ENCODE measurements around the gene UNC93B1.

The UNC93B1 gene

GRCh38 chr11:68017980-68018729 lies 14.3 kb upstream of the UNC93B1 start:
- Mint-ChIP-seq H3K27me3 (no peaks in the 10 kb centered on the region), H3K9me3 (no peaks in the 10 kb centered on the region), H3K4me1 (no peaks in the 10 kb centered on the region), H3K27ac (no peak overlapping the region), H3K4me3 (no peak overlapping the region), H3K36me3 (no peaks in the 10 kb centered on the region)

GRCh38 chr11:68016904-68017817 lies 13.3 kb upstream of the UNC93B1 start:
- Mint-ChIP-seq H3K36me3 (no peaks in the 10 kb centered on the region), H3K4me3 (no peak overlapping the region), H3K27me3 (no peaks in the 10 kb centered on the region), H3K9me3 (no peaks in the 10 kb centered on the region), H3K27ac (no peak overlapping the region), H3K4me1 (no peaks in the 10 kb centered on the region)

GRCh38 chr11:68016161-68016903 lies 12.4 kb upstream of the UNC93B1 start:
- H3K36me3 Mint-ChIP-seq: no peaks in the 10 kb centered on the region
- H3K9me3 Mint-ChIP-seq: no peaks in the 10 kb centered on the region
- H3K27ac Mint-ChIP-seq: no peak overlapping the region
- no peaks in the 10 kb centered on the region for H3K27me3 Mint-ChIP-seq
- no peak overlapping the region for H3K4me3 Mint-ChIP-seq
- H3K4me1 Mint-ChIP-seq: no peaks in the 10 kb centered on the region

- Mint-ChIP-seq H3K4me3 (no peak overlapping the region), H3K4me1 (no peaks in the 10 kb centered on the region), H3K27me3 (no peaks in the 10 kb centered on the region), H3K36me3 (no peaks in the 10 kb centered on the region), H3K27ac (no peak overlapping the region), H3K9me3 (no peaks in the 10 kb centered on the region)
Measured at GRCh38 chr11:68015467-68015866, 11.6 kb upstream of the UNC93B1 start.

- Mint-ChIP-seq H3K4me1 (no peaks in the 10 kb centered on the region), H3K4me3 (no peak overlapping the region), H3K27me3 (no peaks in the 10 kb centered on the region), H3K27ac (no peak overlapping the region), H3K36me3 (no peaks in the 10 kb centered on the region), H3K9me3 (no peaks in the 10 kb centered on the region)
Measured at GRCh38 chr11:68014947-68015447, 11.1 kb upstream of the UNC93B1 start.

- H3K4me1 Mint-ChIP-seq: peaks cover 4% of the 10 kb centered on the region
- no peaks in the 10 kb centered on the region for H3K27me3 Mint-ChIP-seq
- no peak overlapping the region for H3K4me3 Mint-ChIP-seq
- no peaks in the 10 kb centered on the region for H3K36me3 Mint-ChIP-seq
- no peaks in the 10 kb centered on the region for H3K9me3 Mint-ChIP-seq
- H3K27ac Mint-ChIP-seq: no peak overlapping the region
Measured at GRCh38 chr11:68014157-68014946, 10.5 kb upstream of the UNC93B1 start.

- H3K4me3 Mint-ChIP-seq: no peak overlapping the region
- peaks cover 9% of the 10 kb centered on the region for H3K4me1 Mint-ChIP-seq
- H3K27me3 Mint-ChIP-seq: no peaks in the 10 kb centered on the region
- no peaks in the 10 kb centered on the region for H3K36me3 Mint-ChIP-seq
- no peaks in the 10 kb centered on the region for H3K9me3 Mint-ChIP-seq
- no peak overlapping the region for H3K27ac Mint-ChIP-seq
Measured at GRCh38 chr11:68013611-68014156, 9.8 kb upstream of the UNC93B1 start.

GRCh38 chr11:68012843-68013610 lies 9.1 kb upstream of the UNC93B1 start:
- Mint-ChIP-seq H3K9me3 (no peaks in the 10 kb centered on the region), H3K4me3 (no peak overlapping the region), H3K27me3 (no peaks in the 10 kb centered on the region), H3K36me3 (no peaks in the 10 kb centered on the region), H3K4me1 (peaks cover 10% of the 10 kb centered on the region), H3K27ac (no peak overlapping the region)

- Mint-ChIP-seq H3K27ac (no peak overlapping the region), H3K4me3 (no peak overlapping the region), H3K4me1 (peaks cover 10% of the 10 kb centered on the region), H3K36me3 (no peaks in the 10 kb centered on the region), H3K27me3 (no peaks in the 10 kb centered on the region), H3K9me3 (no peaks in the 10 kb centered on the region)
Measured at GRCh38 chr11:68012044-68012842, 8.3 kb upstream of the UNC93B1 start.

- Mint-ChIP-seq H3K9me3 (no peaks in the 10 kb centered on the region), H3K4me3 (no peak overlapping the region), H3K27ac (peak overlapping the region; percentile 17), H3K27me3 (no peaks in the 10 kb centered on the region), H3K4me1 (peaks cover 10% of the 10 kb centered on the region), H3K36me3 (no peaks in the 10 kb centered on the region)
Measured at GRCh38 chr11:68011051-68011943, 7.4 kb upstream of the UNC93B1 start.

GRCh38 chr11:68010090-68011041 lies 6.5 kb upstream of the UNC93B1 start, which contains the start of gene ALDH3B1:
Gene ALDH3B1, plus strand, starts transcription at chr11:68010327. Its CDS starts 4,971 bp downstream, at chr11:68015298.
- no peaks in the 10 kb centered on the region for H3K36me3 Mint-ChIP-seq
- H3K27ac Mint-ChIP-seq: no peak within 1 kb of the TSS
- no peaks in the 10 kb centered on the region for H3K27me3 Mint-ChIP-seq
- no peaks in the 10 kb centered on the region for H3K9me3 Mint-ChIP-seq
- no peak within 1 kb of the TSS for H3K4me3 Mint-ChIP-seq
- H3K4me1 Mint-ChIP-seq: peaks cover 10% of the 10 kb centered on the region

Measured in activated naive CD4-positive, alpha-beta T cell treated with anti-CD3 and anti-CD28 coated beads, Interleukin-2, amount 50 U/mL, for 24 hours (primary cell).